ENCODE measurements around the gene LCE3D.

GRCh38 chr1:152566681-152567080 is 13.6 kb downstream of the LCE3D start, which contains the start of gene LCE3E:
- TF ChIP-seq FOXM1 (IDR thresholded peaks at IDR 0.05; ENCODE audit: borderline replicate concordance) (no peak), NFRKB (IDR thresholded peaks at IDR 0.05) (no peak), TARDBP (IDR thresholded peaks at IDR 0.05) (no peak), LEF1 (IDR thresholded peaks at IDR 0.05; ENCODE audit: borderline replicate concordance) (no peak), SUZ12 (IDR thresholded peaks at IDR 0.05) (no peak), SP1 (IDR thresholded peaks at IDR 0.05) (no peak), BHLHE40 (IDR thresholded peaks at IDR 0.05; ENCODE audit: borderline replicate concordance) (no peak), FOXK2 (IDR thresholded peaks at IDR 0.05) (no peak), ELF4 (IDR thresholded peaks at IDR 0.05) (no peak), FOXA1 (IDR thresholded peaks at IDR 0.05) (no peak), CTBP1 (IDR thresholded peaks at IDR 0.05; ENCODE audit: borderline replicate concordance) (no peak), HDGF (IDR thresholded peaks at IDR 0.05; ENCODE audit: borderline replicate concordance) (no peak)
- TF ChIP-seq, protein P1, sequence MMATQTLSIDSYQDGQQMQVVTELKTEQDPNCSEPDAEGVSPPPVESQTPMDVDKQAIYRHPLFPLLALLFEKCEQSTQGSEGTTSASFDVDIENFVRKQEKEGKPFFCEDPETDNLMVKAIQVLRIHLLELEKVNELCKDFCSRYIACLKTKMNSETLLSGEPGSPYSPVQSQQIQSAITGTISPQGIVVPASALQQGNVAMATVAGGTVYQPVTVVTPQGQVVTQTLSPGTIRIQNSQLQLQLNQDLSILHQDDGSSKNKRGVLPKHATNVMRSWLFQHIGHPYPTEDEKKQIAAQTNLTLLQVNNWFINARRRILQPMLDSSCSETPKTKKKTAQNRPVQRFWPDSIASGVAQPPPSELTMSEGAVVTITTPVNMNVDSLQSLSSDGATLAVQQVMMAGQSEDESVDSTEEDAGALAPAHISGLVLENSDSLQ (IDR thresholded peaks at IDR 0.05): no peak
